Fibroblast of upper back skin (primary cell): ENCODE results near the gene MGLL.
A peak's percentile ranks its signal among the peaks of the same experiment; 100 is the strongest.

Source experiments
- DNase-seq: peaks from one replicate; pipeline ENCODE4 v3.0.0-alpha.2; 2013

The MGLL gene

DNA sequence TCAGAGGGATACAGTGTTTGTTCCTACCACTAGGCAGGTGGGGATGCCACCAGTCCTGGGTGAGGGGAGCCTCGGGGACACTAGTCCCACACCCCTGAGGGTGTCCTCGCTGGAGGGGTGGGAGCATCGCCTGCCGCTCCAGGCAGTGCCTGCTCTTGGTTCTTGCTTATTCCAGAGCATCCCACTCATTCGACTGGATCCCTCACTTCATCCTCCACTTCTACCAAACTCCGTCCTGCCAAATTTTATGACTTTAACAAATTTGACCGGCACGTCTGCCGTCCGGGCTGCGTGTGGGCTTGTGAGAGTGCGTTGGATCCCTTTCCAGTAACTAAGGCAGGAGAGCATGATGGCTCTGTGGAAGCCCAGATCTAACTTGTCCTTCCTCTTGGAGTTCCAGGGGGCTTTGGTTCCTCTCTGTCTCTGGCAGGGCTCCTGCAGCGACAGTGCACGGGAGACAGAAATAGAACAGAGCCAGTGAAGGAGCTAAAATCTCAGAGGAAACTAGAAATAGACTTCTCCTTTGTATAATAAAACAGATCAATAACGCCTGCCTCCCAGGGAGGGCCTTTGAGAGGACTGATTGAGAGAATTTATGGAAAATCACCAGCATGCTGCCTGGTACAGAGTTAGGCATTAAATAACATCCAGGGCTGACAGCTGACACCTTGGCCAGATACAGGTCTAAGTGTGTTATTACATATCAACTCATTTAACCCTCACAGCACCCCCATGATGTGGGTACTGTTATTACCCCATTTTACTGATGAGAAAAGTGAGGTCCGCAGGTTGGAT, 34.5 kb downstream of the MGLL start:
- DNase-seq, result no peak

DNA sequence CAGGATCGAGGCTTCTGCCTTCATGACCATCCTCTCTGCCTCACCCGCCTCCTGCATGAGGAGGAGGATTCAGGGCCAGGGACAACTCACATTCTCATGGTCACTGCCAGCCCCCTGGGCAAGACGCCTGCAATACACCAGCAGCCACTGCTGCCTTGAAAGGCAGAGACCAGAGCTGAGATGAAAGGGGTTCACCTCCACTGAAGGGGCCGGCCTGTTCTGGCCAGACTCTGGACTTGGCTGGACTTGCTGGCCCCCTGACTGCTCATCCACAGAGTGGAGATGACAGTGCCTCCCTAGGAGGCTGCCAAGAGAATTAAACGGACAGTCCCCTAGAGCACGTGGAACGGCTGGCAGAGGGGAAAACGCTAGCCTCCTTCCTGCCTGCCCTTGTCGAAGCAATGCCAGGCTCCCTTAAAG, 35.2 kb downstream of the MGLL start:
- no peak for DNase-seq

GRCh38 chr3:127786353-127787070, 35.8 kb downstream of the MGLL start:
- DNase-seq, result peak; percentile 78

DNA sequence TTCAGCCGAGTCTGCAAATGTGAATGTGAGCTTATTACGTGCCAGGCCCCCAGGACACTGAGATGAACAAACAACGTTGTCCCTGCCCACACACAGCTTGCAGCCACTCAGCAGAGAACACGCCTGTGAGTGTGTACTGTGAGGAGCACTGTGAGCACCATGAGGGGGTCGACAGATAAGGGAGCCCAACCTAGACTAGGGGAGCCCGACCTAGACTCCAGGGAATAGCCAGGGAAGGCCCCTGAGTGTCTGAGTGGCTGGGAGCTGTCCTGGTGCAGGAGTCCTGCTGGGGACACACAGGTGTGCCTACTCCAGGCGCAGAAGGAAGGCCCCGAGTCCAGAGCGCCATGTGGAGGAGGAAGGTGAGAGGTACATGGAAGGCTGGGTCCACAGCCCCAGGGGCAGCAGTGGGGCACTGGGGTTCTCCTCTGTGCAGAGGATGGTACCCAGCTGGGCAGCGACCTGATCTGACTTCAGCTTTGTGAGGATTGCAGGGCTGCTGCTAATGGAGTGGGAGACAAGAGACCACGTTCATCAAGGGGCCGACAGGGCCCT, 36.5 kb downstream of the MGLL start:
- DNase-seq, result no peak

DNA sequence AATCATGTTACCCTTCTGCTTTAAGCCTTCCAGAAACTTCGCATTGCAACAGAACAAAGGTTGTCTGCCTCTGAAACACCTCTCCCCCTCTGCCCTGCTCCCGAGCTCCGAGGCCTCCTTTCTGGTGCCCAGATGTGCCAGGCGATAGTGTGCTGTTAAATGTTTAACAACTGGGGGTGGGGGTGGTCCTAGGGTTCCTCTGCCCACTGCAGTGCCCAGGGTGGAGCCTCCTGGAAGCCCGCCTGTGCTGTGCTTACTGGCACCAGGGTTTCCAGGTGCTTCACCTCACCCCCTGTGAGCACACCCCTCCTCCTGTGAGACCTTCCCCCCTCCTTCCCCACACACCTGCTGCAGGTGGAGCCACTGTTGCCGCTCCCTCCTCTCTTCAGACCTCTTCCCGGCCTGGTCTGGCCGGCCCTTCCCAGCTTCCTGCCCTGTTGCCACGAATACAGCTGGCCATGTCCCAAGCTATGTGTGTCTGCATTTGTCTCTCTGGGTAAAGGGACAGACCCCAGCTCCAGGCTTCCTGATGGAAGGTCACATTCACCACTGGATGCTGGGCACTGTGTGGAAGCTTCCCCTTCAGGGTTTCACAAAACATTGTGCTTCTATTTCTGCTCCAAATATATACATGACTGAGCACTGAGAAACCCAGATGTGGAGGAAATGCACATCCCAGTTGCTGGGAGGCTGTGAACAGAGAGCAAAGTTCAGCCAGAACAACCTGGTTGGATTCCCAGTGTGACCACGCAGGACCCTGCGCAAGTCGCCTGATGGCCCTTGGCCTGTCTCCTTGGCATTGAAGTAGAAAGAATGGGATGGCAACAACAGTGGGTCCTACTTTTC, 37.2 kb downstream of the MGLL start:
- DNase-seq, result no peak

DNA sequence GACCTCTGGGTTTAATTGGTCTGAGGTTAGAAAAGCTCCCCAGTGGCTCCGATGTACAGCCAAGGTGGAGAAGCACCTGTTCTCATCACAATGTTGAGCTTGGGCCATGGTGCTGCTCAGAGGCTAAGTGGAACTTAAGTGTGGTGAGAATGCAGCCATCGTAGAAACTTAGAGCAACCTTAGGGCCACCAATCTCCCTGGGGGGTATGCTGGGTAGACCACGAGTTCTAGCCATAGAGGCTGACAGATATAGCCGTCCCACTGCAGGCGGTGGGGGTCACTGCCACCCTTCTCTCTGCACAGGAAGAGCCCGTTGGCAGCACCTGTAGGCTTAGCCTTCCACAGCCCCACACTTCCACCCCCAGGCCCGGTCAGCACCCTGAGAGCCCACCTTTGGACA, 38.0 kb downstream of the MGLL start:
- DNase-seq, result no peak

DNA sequence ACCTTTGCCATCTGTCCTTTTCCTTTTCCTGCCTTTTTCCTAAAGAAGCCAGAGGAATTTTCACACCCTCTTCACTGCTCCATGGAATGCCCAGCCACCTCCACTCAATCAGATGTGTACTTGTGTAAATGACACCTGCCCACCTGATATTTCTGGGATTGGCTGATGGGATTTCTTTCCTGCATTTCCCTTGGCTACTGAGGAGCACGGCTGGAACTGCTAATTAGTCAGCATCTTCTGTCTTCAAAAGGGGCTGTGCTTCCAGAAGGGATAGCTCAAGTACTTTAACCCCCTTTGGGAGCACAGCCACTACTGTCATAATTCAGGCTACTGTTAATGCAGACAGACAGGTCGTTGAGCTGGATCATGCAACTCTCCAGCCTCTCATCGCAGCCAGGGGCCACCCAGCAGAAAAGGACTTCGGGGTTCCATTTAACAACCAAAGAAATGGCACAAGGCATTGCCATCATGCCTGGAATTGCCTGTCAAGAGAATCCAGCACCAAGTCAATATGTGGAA, 38.6 kb downstream of the MGLL start:
- DNase-seq, result no peak

- no peak for DNase-seq
Measured at GRCh38 chr3:127783166-127783565, 39.1 kb downstream of the MGLL start.

- peak; percentile 39 for DNase-seq
Measured at GRCh38 chr3:127781411-127782001, 40.8 kb downstream of the MGLL start.

GRCh38 chr3:127780536-127781400, 41.5 kb downstream of the MGLL start:
- no peak for DNase-seq

- DNase-seq, result no peak
Measured at GRCh38 chr3:127779747-127780146, 42.6 kb downstream of the MGLL start.

DNA sequence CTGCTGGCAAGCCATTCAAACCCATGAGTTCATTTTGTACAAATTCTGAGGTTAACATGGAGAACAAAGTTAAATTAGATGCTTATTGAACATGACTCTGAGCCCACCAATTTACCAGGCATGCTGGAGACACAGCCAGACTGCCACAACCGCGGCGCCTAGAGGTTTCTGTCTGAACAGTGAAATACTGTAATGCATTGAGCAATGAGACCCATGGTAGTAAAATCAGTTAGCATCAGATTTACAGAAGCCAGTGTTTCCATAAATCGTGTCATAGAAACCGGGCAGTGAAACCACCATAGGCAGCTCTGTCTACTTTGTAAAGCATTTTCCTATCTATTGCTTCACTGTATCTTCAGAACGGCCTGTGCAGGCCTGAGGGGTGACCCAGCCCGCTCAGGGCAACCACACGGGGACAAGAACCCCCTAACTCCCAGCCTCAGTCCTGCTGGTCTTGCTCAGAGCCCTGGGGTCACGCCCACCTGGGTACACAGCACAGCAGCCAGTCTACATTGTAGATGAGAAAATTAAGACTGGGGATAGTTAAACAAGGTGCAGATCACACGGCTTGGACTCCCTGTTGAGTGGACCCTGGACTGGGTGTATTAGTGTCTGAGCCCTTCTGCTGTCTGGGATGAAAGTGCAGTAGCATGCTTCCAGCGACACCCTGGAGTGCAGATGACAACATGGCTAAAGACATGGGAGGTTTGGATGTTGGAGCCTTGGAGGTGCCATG, 44.2 kb downstream of the MGLL start:
- DNase-seq, result no peak

DNA sequence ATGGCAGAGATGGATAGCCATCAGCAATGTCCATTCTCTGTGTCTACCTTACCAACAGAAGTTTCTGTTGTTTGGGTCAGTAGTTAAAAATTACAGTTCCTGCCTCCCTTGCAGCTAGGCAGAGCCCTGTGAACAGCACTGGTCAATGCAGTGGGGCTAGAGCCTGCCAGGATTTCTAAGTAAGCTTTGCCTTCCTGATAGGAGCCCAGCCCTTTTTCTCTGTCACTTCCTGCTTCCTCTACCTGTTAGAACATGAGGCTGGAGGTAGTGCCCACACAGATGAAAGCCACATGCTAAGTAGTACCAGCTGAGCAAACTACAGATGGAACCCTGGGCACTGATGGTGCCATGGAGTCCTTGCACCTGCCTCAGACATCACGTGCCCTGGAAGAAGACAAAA, 45.0 kb downstream of the MGLL start:
- no peak for DNase-seq

- no peak for DNase-seq
Measured at GRCh38 chr3:127776347-127776746, 46.0 kb downstream of the MGLL start.

DNA sequence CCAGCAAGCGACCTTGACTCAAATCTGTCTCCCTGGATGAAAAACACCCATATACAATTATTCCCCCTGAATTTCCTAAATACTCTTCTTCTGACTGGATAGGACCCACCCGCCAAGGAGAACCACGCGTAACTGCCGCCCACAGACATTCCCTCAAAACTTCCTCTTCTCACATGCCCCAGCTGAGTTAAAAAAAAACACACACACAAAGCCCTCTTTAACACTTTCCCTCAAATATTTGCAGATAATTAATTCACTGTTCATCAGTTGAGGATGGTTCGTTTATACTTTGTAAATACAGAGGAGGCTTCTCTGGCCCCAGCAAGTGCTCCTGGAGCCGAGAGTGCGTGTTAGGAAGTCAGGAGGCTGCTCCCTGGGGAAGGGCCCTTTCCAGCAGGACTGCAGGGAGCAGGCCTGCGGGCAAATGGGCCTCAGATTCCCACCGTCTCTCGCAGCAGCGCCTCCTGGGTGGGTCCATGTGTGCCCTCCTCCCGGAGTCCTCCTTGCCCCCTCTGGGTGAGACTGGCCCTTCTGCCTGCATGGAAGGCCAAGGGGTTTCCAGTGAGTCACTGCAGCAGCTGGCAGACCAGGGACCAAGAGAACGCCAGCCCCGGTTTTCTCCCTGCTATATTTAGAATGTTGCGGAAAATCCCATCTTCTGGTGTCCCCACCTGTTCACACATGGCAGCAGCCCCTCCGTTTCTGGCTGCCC, 46.8 kb downstream of the MGLL start:
- peak; percentile 66 for DNase-seq

DNA sequence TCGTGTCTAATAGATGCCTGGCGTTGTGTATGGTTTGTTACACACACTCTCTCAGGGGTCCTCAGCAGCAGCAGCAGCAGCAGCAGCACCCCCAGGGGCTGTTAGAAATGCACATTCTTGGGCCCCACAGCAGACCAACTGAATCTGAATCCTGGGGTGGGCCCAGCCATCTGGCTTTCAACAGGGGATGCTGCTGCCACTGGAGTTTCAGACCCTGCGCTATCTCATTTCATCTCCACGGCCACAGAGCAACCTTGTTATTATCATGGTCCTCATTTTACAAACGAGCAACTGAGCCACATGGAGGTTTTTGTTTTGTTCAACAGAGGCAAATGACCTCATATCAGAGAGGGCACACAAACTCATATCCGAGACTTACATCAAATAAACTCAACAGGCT, 47.7 kb downstream of the MGLL start:
- no peak for DNase-seq

DNA sequence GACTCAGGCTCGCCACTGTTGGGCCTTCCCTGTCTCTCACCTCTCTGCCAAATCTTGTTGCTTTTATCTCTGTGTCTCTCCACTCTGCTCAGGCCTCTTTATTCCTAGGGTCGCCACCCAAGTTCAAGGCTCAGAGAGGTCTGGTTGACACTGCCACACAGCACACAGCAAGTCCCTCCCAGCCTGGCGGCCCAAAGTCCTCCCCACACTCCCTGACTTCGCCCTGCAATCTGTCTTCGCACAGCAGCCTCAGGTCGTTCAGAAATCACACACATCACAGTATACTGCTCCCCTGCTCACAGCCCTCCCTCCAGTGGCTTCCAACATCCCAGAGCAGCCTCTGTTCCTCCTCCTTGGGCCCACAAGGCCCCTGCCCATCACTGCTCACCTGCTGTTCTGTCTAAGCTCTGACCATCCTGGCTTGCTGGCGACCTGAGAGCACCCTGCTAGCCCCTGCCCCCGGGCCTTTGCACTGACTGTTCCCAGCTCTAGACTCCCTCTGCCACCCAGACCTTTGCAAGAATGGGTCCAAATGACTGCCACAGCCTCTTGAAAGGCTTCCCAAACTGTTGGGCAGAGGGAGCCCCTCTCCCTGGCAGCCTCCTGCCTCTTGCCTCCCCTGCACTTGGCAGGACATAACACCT, 48.4 kb downstream of the MGLL start:
- DNase-seq, result no peak

DNA sequence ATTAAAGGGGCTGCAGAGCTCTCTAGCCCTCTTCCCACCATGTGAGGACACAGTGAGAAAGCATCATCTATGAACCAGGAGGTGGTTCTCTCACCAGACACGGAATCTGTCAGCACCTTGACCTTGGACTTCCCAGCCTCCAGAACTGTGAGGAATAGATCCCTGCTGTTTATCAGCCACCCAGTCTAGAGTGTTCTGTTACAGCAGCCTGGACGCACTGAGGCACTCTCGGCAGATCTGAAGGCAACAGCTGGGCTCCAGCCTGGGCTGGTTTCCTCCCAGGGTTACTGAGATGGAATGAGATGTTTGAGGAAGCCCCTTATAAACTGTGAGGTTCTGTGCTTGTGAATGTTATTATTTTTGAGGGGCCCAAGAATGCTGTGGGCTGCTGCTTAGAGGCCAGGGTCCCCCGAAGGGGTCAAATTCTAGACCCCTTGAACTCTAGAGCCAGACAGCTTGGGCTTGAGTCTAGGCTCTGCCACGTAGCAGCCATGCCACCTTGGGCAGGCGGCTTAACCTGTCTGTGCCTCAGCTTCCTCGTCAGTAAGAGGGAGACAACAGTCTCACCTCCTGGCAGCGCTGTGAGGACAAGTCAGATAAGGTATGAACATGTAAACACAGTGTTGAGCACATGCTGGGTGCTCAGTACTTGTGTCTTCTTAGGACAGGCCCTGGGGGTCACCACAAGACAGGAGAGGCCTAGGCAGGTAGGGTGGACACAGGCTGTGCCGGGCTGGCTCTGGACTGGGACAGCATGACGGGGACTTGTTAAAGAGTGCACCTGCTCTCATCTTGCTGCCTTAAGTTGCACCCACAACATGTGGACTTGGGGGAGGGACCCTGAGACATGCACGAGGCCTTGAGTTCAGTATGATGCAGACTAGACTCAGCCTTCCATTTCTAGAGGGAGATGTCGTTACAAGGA, 49.2 kb downstream of the MGLL start:
- DNase-seq, result no peak
